Smooth muscle cell (in vitro differentiated cells): ENCODE measurements around the gene BRD9. TPM values are rescaled to one million over a fixed set of nuclear protein-coding genes. Genes with fewer than 3 reads are reported as not detected.
A peak's percentile ranks its signal among the peaks of the same experiment; 100 is the strongest.
"Not testable (repeated sequence)": the region's sequence is repeated elsewhere in the genome, so short reads cannot be mapped to it uniquely, and the experiment has no call there.

Experiments used
- DNase-seq: peaks from one replicate; lab custom pipeline; 2025; ENCODE audit not compliant: unreplicated experiment; lab: John Stamatoyannopoulos, UW
- H2AFZ ChIP-seq: fragments of 200-600 bp; sonication (generic); 2 replicates; pipeline ENCODE4 v1.6.0; 2016; ENCODE audit warnings: antibody characterized with exemption, low read depth, mild to moderate bottlenecking
- H3F3A ChIP-seq: fragments of 200-600 bp; sonication (generic); 2 replicates; pipeline ENCODE4 v1.6.0; 2017; ENCODE audit warnings: antibody characterized with exemption, low read depth
- H3K27ac ChIP-seq: fragments of 200-600 bp; sonication (generic); 2 replicates; pipeline ENCODE4 v1.5.1; 2016; ENCODE audit warnings: low read depth, mild to moderate bottlenecking
- H3K27me3 ChIP-seq: fragments of 200-600 bp; sonication (generic); 2 replicates; pipeline ENCODE4 v1.6.1; 2016; ENCODE audit warnings: low read depth, mild to moderate bottlenecking
- H3K36me3 ChIP-seq: fragments of 200-600 bp; sonication (generic); 2 replicates; pipeline ENCODE4 v1.5.1; 2016; ENCODE audit warnings: low read depth
- H3K4me1 ChIP-seq: fragments of 200-600 bp; sonication (generic); 2 replicates; pipeline ENCODE4 v1.5.1; 2016; ENCODE audit warnings: low read depth
- H3K4me2 ChIP-seq: fragments of 200-600 bp; sonication (generic); 2 replicates; pipeline ENCODE4 v1.6.0; 2016; ENCODE audit warnings: mild to moderate bottlenecking
- H3K4me3 ChIP-seq: fragments of 200-600 bp; sonication (generic); 2 replicates; pipeline ENCODE4 v1.5.1; 2016; ENCODE audit warnings: mild to moderate bottlenecking
- H3K79me2 ChIP-seq: fragments of 200-600 bp; sonication (generic); 2 replicates; pipeline ENCODE4 v1.6.0; 2016; ENCODE audit warnings: low read depth, mild to moderate bottlenecking
- H3K9ac ChIP-seq: fragments of 200-600 bp; sonication (generic); 2 replicates; pipeline ENCODE4 v1.6.0; 2016; ENCODE audit warnings: low read depth
- H3K9me3 ChIP-seq: fragments of 200-600 bp; sonication (generic); replicated peaks from 2 replicates; pipeline ENCODE4 v1.5.1; 2016; ENCODE audit warnings: low read depth
- H4K20me1 ChIP-seq: fragments of 200-600 bp; sonication (generic); 2 replicates; pipeline ENCODE4 v1.6.0; 2016; ENCODE audit warnings: low read depth
- CTCF ChIP-seq: fragments of 200-600 bp; sonication (generic); IDR thresholded peaks from 2 replicates; pipeline ENCODE4 v1.5.1; 2017; ENCODE audit warnings: borderline replicate concordance, mild to moderate bottlenecking, antibody characterized with exemption; ENCODE audit not compliant: insufficient read depth, poor library complexity, severe bottlenecking
- WGBS: methylation state at CpG from one replicate; pipeline ENCODE4 v1.1.7; 2016; ENCODE audit warnings: low lambda C conversion rate; 5-methylcytosine and 5-hydroxymethylcytosine counted together
- polyA plus RNA-seq: library from polyadenylated mRNA; unstranded; fragments of >200 nt; fragmentation: Nextera tagmentation; extraction: Ambion mirVana; gene quantifications from 2 replicates; pipeline ENCODE4 v1.2.1, GENCODE V29; 2016
- total RNA-seq: library from RNA; depleted of rRNA; stranded (reverse); fragments of >200 nt; gene quantifications from 2 replicates; pipeline ENCODE4 v1.2.3, GENCODE V29; 2014

BRD9 gene
- total RNA-seq (14.7 and 17.1 TPM in 2 replicates), polyA plus RNA-seq (17.8 and 20.4 TPM in 2 replicates)

- peaks cover 36% of the 10 kb centered on the region for H3K79me2 ChIP-seq
- H3K9ac ChIP-seq: peak within 1 kb of the TSS; percentile 95
- peak; percentile 72 for DNase-seq
- peaks cover 16% of the 10 kb centered on the region for H3K36me3 ChIP-seq
- peaks cover 15% of the 10 kb centered on the region for H3K4me1 ChIP-seq
- H2AFZ ChIP-seq: peak within 1 kb of the TSS; percentile 78
- H3K27me3 ChIP-seq: no peaks in the 10 kb centered on the region
- no peaks in the 10 kb centered on the region for H3F3A ChIP-seq
- TF ChIP-seq CTCF: no peak
- H3K4me3 ChIP-seq: peak within 1 kb of the TSS; percentile 85
- H3K9me3 ChIP-seq: no peaks in the 10 kb centered on the region
- under 1% methylated on average over 63 of the region's 91 CpGs for WGBS
- H3K27ac ChIP-seq: peak within 1 kb of the TSS; percentile 89
- H3K4me2 ChIP-seq: peak within 1 kb of the TSS; percentile 95
- no peaks in the 10 kb centered on the region for H4K20me1 ChIP-seq
These were observed at the start of gene BRD9, which contains the start of gene TRIP13 for GRCh38 chr5:892394-893136. Gene BRD9 (minus strand): TSS chr5:892801. CDS start chr5:892657, 144 bp downstream. Gene TRIP13 (plus strand): TSS chr5:892884. CDS start chr5:892999, 115 bp downstream.

GRCh38 chr5:940741-941140 is 48.1 kb upstream of the BRD9 start:
- not testable (repeated sequence) for H3K4me3 ChIP-seq, H3K36me3 ChIP-seq, H3K9ac ChIP-seq, DNase-seq, H3K9me3 ChIP-seq, H3F3A ChIP-seq, H3K4me1 ChIP-seq, H3K79me2 ChIP-seq, H3K27me3 ChIP-seq, H3K27ac ChIP-seq, H3K4me2 ChIP-seq, H2AFZ ChIP-seq, H4K20me1 ChIP-seq
- 94% methylated on average over 2 of the region's 2 CpGs for WGBS

DNA sequence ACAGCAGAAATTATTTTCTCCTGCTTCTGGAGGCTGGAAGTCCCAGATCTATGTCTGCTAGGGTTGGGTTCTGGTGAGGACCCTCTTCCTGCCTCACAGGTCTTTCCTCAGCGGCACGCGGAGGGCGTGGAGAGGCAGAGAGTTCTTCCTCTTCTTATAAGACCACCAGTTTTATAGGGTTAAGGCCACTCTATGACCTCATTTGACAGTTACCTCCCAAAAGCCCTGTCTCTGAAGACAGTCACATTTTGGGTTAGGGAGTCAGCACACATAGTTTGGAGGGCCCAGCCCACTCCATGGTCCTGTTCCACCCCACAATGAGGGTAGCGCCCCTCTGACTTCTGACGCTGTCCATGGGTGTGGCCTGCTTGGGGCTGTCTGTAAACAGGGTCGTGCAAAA is 46.8 kb upstream of the BRD9 start:
- Histone ChIP-seq H3F3A (peaks cover 4% of the 10 kb centered on the region), H3K79me2 (no peaks in the 10 kb centered on the region), H3K4me3 (no peak overlapping the region), H3K9me3 (no peaks in the 10 kb centered on the region), H3K4me1 (no peaks in the 10 kb centered on the region), H3K27ac (no peak overlapping the region), H3K36me3 (no peaks in the 10 kb centered on the region), H3K9ac (no peak overlapping the region), H2AFZ (no peak overlapping the region), H3K27me3 (no peaks in the 10 kb centered on the region), H4K20me1 (no peaks in the 10 kb centered on the region), H3K4me2 (no peak overlapping the region)
- no peak for TF ChIP-seq CTCF
- DNase-seq: no peak
- WGBS: 85% methylated on average over 7 of the region's 7 CpGs

DNA sequence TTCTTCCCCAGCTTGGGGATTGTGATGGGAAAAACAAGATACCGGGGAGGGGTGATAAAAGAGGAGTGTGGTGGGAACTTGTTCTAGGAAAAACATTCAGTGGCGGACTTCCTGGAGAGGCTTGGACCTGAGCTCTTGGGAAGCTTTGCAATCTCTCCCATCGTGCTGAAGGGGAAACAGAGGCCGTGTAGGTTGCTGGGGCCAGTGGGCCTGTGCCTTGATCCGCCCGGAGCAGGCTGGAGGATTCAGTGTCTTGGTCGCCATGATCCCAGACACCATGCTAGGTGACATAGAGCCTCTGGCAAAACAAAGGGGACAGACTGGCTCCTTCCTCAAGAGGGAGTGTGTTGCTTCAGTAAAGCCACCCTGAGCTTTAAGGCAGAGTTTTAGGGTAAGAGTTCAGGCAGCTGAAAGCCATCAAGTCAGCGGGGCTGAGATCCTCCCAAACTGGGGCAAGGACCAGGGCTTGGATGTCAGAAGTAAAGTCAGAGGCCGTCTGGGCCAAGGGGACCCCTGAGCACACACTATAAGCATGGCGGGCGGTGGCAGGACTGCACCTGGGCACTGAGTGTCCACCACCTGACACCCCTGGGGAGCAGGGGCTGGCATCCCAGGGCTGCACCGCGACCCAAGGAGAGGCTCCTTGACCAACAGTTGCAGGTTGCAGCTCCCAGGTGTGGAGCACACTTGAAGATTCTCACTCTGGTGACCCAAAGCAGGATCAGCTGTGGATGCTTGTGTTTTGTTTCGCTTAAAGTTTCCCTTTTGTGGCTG is 44.7 kb upstream of the BRD9 start:
- WGBS: 94% methylated on average over 14 of the region's 14 CpGs
- Histone ChIP-seq H3K9me3 (no peaks in the 10 kb centered on the region), H3K27me3 (no peaks in the 10 kb centered on the region), H3K27ac (no peak overlapping the region), H2AFZ (no peak overlapping the region), H3K9ac (no peak overlapping the region), H3F3A (no peaks in the 10 kb centered on the region), H3K36me3 (no peaks in the 10 kb centered on the region), H3K4me2 (no peak overlapping the region), H3K4me1 (no peaks in the 10 kb centered on the region), H3K4me3 (no peak overlapping the region), H3K79me2 (no peaks in the 10 kb centered on the region), H4K20me1 (no peaks in the 10 kb centered on the region)
- no peak for DNase-seq
- no peak for TF ChIP-seq CTCF
